ENCODE results near the gene CMC2.

Gene CMC2

DNA sequence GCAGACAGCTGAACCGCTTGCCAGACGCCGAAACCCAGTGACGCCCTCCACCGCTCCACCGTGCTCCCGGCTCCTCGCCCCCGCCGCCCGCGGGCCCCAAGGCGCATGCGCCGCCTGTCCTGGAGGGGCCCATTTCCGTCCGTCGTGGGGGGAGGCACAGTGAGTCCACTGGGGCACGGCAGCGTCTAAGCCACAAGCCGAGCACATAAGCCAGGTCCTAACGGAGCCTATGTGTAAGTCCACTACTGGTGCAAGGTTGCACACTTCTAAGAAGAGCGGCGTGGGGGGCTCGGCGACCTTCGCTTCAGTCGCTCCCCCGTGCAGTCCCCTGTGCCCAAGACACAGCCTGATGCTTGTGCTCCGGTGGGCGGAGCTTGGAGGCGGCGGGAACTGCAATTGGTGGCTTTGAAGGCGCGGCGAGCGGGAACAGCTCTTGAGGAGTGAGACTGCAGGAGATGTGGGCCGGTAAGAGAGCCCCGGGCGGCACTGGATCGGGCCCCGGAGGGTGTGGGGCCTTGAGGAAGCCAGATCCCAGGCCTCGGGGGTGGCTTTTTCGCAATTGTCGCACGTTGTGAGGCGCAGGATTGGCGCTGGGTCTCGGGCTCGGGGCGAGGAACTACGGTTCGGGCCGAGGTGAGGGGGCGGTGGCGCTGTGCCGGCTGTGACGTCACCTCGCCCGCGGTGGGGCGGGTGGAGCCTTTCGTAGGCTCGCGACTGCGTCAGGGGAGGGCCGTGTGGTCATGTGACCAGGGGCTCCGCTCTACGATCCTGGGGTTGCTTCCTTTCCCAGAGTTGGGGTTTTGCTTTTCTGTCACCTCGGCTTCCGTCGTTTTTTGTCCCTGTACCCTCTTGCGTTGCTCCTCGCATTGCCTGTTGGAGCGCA is at the start of gene CMC2, which contains the start of gene CENPN:
CMC2 (minus strand) TSS at position 73 of the 883 bp plus-strand sequence. CDS start 9,491 bp downstream, outside the sequence.
CENPN (plus strand) TSS at position 402 of the 883 bp plus-strand sequence. CDS start 4,726 bp downstream, outside the sequence.
- DNase-seq (ENCODE audit: low spot score): peak; percentile 99

DNA sequence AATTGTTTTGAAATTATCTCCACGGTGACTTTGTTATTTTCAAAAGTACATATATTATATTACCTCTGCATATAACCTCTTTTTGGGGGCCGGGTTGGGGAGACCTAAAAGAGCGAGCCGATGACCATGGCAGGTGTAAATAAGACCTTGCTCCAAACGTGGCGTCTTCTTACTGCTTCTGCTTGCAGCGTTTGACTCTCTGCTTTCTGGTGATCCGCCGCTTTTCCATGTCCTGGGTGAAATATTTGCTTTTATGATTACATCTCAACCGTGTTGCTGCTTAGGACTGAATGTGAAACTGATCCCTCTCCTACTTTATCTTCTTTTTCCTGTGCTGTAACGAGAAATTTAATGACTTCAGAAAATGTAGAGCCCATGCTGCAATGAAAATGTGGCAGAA is 47.1 kb upstream of the CMC2 start:
- DNase-seq (ENCODE audit: low spot score): no peak

DNA sequence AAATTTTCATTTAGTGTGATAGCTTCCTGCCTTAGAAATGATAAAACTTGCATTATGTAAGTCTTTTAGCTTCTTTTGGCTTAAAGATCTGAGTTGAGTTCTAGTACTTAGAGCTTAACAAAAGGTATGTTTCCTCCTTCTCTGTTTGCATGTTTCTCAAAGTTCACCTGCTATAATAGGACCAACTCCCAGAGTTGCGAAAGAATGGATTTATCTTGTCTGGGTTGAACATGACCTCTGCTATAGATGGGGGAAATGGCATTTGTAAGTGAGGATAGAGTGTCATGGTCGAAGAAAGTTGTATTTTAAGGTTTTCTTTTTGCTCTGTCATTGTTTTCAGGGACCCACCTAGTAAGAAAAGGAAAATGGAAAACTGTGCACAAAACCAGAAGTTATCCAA is 36.1 kb upstream of the CMC2 start:
- no peak for DNase-seq (ENCODE audit: low spot score)

DNA sequence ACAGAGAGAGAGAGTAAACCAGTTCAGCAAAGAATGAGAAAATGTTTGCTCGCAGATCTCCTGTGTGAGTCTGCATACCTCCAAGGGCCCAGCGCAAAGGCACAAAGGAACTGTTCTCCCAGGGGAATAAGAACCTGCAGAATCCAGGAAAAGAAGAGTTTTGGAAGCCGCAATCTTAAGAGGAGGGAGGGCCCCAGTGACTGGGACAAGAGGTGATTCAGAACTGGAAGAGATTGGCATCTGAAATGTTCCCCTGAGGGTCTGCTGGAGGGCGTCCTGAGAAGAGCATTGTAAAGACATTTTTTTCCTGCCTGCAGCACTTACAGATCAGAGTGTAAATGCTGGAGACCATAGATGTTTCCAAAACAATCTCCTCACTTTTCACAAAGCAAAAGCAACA is 35.0 kb upstream of the CMC2 start:
- DNase-seq (ENCODE audit: low spot score): no peak

DNA sequence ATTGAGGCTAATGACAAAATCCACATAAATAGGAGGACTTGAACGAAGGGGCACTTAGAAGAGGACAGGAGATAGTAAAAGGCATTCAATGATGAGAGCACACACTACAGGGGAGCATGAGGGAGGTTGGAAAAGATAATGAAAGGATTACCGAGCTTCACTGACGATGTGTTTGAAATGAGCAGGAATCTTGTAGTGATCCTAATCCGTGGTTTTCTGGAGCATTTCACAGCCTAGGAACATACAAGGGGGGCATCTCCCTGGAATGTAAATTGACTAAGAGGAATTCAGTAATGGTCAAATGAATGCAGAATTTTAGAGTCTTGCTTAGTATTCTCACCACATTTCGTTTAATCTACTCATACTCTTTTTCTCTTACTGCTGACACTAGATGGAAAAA is 34.2 kb upstream of the CMC2 start:
- no peak for DNase-seq (ENCODE audit: low spot score)

DNA sequence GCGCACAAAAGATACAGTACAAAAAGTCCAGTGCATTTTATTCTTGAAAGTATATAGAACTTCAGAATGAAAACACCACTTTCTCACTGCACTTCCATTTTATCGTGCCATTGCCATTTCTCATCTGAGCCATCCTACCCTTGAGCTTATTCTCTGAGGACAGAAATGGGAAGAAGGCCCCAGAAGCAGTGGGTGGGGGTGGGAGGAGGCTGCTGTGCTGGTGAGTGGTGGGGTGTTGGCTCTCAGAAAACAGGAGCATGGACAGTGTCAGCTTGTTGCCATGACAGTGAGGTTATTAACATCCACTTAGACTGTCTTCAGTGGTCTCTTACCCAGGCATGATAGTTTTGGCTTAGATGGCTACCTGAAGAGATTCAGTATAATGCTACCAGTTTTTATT is 33.4 kb upstream of the CMC2 start:
- DNase-seq (ENCODE audit: low spot score): no peak

DNA sequence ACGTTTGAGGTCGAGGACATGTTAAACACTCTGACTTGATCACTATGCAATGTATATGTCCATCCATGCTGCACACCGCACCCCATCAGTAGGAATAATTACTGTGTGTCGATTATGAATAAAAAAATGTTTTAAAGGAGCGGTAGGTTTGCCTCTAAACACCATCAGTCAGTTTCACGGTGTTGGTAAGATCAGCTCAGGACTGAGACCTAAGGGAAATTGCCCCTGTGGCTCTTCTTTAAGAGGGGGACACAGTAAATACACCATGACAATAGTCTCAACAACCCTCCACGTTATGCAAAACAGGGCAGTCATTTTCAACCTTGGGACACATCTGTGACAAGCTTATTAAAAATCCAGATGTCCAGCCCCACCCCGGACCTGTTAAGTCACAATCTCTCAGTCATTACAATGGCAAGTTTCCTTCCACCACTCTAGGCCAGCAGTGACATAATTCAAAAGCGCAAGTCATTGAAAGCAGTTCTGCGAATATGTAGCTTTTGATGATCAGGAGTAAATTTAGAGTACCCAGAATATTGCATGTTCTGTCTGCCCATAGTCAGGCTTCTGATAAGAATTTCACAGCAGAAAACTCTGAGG is 30.2 kb upstream of the CMC2 start:
- DNase-seq (ENCODE audit: low spot score): no peak

DNA sequence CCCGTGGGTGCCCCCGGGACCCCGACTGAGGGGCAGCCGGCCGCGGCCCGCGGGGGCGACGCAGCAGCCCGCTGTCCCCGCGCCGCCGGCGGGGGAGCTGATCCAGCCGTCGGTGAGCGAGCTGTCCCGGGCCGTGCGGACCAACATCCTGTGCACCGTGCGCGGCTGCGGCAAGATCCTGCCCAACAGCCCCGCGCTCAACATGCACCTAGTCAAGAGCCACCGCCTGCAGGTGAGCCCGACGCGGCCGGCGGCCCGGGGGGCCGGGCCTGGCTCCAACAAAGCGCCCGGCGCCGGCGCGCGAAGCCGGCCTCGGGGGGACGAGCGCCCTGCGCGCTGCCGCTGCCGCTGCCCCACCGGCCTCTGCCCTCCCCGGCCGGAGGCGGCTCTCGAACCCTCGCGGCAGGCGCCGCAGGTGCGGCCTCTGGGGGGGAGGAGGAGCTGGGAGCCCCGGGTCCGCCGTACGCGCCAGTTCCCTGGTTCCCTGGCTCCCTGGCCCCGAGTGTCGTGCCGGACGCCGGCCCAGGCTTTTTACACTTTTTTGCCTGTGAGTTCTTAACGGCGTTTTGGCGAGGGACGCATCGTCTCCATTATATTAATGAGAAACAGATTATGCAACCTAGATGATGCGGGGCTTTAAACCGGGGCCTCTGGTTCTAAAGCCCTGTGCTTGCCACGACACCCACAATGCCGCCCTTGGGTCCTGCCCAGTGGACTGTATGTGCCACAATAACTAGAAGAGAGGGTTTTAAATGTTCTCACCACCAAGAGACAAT is 29.5 kb upstream of the CMC2 start:
- peak; percentile 32 for DNase-seq (ENCODE audit: low spot score)

DNA sequence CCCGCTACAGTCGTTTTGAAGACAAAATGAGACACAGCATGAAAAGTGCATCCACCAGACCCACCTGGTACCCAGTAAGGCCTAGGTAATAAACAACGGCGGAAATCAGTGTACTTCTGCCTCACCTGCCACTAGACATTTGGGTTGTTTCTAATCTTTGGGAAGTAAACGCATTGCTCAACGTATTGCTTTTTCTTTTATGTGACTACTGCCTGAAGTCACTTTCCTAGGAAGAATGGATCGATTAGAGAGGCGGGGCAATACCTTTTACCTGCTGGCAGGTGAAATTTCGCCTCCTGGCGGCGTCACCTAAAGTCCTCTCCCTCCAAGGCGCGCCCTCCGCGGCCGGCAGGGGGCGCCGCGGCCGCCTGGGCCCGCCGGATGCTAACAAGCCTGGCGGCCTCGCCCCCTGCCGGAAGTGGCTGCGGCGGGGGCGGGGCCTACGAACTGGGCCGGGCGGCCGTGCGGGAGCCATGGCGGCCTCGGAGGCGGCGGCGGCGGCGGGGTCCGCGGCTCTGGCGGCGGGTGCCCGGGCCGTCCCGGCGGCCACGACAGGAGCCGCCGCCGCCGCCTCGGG is 28.8 kb upstream of the CMC2 start, which contains the start of gene ATMIN:
ATMIN (plus strand) TSS at position 445 of the 577 bp plus-strand sequence; CDS start at position 474, 29 bp downstream.
- DNase-seq (ENCODE audit: low spot score): peak; percentile 84

DNA sequence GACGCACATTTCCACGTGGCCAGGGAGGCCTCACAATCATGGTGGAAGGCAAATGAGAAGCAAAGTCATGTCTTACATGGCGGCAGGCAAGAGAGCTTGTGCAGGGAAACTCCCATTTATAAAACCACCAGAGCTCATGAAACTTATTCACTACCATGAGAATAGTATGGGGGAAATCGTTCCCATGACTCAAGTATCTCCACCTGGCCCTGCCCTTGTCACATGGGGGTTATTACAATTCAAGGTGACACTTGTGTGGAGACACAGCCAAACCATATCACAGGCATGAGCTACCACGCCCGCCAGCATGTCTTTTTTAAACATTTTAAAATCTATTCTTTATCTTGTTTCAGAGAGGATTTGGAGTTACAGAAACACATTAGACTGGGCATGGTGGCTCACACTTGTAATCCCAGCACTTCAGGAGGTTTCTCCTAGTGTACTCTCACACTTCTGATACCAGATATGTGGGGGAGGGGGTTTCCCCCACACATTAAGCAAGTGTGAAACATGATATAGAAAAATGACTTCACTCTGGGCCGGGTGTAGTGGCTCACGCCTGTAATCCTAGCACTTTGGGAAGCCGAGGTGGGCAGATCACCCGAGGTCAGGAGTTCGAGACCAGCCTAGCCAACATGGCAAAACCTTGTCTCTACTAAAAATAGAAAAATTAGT is 23.4 kb upstream of the CMC2 start:
- no peak for DNase-seq (ENCODE audit: low spot score)

DNA sequence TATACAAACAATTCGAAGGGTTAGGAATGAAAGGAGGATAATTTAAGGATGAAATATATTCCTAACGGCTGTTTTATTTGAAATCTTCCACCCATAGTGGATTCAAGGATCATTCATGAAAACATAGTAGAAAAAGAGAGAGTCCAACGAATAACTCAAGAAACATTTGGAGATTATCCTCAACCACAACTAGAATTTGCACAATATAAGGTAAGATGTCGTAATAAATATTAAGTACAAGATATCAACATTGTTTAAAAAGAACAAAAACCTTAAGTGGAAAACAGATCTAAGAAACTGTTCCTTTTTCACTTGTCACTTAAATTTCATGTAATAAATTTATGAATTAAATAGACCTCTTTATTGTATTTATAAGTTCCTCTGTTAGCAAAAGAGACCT is 19.7 kb upstream of the CMC2 start:
- no peak for DNase-seq (ENCODE audit: low spot score)

DNA sequence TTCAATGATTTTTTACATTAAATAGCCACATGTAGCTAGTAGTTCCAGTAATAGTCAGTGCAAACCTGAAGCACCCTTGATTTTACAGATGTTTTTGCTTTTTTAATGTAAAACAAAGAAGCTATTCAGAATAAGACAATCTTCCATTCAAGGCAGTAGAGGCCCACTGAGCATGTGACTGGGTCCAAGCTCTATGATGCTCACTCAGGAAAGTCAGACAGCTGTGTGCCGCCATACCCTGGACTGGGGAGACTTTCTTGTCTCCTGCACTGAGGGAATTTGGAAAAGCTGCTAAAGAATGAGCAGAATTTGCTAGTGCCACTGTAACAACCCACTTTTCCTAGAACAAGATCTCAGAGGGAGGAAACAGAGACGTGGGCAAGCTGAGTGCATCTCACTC is 11.8 kb upstream of the CMC2 start:
- peak; percentile 88 for DNase-seq (ENCODE audit: low spot score)

DNA sequence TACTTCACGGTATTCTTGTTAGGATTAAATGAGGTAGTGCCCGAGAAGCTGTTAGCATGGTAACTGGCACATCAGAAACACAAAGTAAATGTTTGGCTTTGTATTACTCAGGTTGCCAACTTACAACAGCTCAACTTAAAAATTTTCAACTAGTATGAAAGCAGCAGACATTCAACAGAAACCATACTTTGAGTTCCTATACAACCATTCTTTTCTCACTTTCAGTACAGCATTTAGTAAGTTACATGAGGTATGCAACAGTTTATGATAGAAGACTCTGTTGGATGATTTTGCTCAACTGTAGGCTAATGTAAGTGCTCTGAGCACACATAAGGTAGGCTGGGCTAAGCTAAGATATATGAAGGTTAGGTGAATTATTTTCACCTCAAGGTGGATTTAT is 8.0 kb upstream of the CMC2 start:
- DNase-seq (ENCODE audit: low spot score): no peak

DNA sequence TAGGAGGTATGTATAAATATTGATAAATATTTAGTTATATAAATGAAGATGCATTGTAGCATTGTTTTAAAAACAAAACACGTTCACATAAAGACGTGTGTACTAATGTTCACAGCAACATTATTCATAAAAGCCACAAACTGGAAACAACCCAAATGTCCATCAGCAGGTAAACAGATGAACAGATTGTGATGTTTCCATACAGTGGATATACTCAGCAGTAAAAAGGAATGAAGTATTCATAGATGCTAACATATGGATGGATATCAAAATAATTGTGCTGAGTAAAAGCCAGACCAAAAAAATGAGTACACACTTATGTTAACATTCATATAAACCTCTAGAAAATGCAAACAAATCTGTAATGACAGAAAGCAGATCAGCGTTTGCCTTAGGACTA is 6.3 kb upstream of the CMC2 start:
- no peak for DNase-seq (ENCODE audit: low spot score)

DNA sequence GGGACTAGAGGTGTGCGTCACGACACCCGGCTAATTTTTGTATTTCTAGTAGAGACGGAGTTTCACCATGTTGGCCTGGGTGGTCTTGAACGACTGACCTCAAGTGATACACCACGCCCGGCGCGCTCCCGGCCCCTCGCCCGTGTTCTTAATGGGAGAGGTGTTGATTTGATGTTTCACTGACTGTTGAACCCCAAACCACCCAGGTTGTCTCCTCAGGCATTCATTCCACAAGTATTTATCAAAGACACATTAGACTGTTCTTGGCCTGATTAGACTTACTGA is 1.8 kb upstream of the CMC2 start:
- no peak for DNase-seq (ENCODE audit: low spot score)

DNA sequence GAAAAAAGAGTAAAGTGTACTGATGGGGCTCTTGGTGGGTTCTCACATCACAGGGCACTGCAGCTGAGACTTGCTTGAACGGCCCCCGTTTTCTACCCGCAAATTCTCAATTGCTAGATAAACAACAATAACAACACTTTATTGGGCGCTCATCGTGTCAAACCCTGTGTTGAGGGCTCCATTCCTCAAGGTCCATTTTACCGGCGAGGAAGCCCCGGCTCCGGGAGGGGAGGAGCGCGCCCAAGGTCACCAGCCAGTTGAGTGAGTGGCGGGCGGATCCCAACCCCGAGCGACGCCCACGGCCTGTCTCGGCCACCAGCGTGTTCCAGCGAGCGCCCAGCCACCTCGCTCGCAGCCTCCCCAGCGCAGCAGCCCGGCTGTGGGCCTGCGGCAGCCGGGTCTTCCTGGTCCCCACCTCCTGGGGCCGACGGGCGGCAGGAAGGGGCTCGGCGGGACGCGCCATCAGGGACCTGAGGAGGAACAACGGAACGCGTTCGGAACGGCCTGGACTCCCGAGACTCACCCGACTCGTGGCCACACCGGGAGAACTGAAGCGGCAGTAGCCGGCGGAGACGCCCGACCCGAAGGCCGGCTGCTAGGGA is 373 bp downstream of the CMC2 start:
- peak; percentile 41 for DNase-seq (ENCODE audit: low spot score)

DNA sequence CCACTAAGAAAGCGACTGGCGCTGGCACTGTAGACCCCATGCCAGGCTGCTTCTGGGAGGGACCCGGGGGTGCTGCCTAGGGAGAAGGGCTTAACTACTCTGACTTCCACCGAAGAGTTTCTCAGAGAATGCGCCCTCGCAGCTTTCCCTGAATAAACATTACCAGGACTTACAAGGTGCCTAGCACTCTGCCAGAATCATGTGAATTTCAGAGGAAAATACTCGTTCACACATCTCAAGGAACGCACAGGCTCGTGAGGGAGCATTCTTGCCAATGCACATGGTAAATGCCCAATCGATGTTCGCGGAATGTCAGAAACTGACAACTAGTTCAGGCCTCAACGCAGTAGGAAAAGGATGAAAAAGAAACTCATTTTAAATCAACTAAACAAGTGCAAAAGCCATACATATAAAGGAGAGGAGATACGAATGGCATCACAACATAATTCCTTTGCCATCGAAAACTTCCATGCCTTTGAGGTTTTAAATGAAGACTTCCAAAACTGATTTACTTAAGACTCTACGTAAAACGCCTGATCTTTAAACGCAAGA is 999 bp downstream of the CMC2 start:
- DNase-seq (ENCODE audit: low spot score): no peak

DNA sequence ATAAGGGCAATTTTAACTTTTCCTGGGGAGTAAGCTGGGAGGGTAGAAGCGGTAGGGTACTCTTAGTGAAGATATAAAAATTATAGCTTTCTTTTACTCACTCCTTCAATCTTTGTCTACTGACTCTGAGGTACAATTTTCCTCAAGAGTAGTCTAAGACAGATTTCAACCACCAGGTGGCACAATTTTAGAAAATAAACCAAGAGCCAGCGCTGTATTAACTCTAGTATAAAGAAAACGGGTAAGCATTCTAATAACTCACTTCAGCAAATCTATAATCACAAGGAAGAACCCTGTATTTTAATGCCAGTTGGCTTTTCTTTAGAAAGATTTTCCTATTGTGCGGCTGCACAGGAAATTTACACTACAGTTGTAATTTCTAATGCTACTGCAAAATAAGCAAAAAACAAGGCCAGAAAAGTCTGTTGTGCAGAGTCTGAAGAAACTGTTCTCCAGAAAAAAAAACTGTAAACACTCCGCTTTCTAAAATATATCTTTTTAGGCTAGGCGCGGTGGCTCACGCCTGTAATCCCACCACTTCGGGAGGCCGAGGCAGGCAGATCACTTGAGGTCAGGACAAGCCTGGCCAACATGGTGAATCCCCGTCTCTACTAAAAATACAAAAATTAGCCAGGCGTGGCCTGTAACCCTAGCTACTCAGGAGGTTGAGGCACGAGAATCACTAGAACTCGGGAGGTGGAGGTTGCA is 1.9 kb downstream of the CMC2 start:
- DNase-seq (ENCODE audit: low spot score): peak; percentile 47

DNA sequence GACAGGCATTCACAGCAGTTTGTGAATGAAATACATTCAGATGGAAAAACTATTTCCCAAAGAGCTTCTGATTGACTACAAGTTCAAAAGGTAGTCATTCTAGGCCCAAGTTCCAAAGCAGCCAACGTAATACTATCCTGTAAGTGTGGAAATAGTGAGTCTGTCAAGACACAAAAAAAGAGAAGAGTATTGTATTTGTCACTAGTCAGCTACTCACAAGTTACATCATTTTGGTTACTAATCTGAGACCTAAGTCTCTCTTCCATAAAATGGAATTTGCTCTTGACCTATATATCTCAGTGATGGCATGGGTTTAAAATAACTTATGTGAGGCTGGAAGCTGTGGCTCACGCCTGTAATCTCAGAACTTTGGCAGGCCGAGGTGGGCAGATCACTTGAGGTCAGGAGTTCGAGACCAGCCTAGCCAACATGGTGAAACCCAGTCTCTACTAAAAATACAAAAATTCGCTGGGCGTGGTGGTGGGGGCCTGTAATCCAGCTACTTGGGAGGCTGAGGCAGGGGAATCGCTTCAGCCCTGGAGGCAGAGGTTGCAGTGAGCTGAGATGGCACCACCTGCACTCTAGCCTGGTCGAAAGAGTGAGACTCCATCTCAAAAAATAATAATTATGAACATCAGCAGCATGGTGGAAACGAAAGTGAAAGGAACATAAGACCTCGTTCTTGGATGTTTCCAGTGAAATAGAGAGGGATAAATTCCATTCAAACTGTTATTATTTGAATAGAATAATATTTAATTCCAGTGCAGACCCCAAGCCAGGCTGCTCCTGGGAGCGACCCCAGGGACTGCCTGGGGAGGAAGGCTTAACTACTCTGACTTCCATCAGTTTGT is 2.9 kb downstream of the CMC2 start:
- no peak for DNase-seq (ENCODE audit: low spot score)

DNA sequence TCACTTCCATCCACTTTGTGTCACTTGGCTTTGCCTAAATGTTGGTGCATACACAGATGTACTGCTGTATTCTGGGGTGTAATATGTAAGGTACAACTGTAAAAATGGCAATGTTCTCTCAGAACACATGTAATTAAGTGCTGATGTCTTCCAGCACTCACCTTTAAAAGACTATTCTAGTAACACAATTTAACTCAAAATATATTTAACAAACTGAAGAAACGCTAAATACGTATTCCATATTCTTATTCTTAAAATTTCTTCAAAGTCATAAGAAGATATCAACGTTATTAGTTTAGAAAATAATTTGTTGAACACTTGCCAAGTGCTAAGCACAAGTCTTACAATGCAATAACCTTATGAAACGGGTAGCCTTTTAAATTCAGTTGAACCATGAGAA is 3.6 kb downstream of the CMC2 start:
- DNase-seq (ENCODE audit: low spot score): no peak

All from Ammon's horn (tissue), 1 donor.